ENCODE results near the gene SLC22A13.
"Not testable (repeated sequence)": the region's sequence is repeated elsewhere in the genome, so short reads cannot be mapped to it uniquely, and the experiment has no call there.

Gene SLC22A13

GRCh38 chr3:38264353-38264771 lies 1.2 kb upstream of the SLC22A13 start:
- no peak for DNase-seq (ENCODE audit: low read depth in 2 of 2)

- DNase-seq (ENCODE audit: low read depth in 2 of 2) = no peak
Measured at GRCh38 chr3:38264779-38265178, 833 bp upstream of the SLC22A13 start.

- DNase-seq (ENCODE audit: low read depth in 2 of 2) = no peak
Measured at GRCh38 chr3:38266810-38267209, 1.2 kb downstream of the SLC22A13 start.

- DNase-seq (ENCODE audit: low read depth in 2 of 2) = no peak
Measured at GRCh38 chr3:38267662-38268061, 2.0 kb downstream of the SLC22A13 start.

GRCh38 chr3:38268087-38268486 lies 2.5 kb downstream of the SLC22A13 start:
- no peak for DNase-seq (ENCODE audit: low read depth in 2 of 2)

- DNase-seq (ENCODE audit: low read depth in 2 of 2) = no peak
Measured at GRCh38 chr3:38268522-38268921, 2.9 kb downstream of the SLC22A13 start.

GRCh38 chr3:38270606-38271005 lies 5.0 kb downstream of the SLC22A13 start:
- DNase-seq (ENCODE audit: low read depth in 2 of 2) = no peak

GRCh38 chr3:38271553-38271952 lies 5.9 kb downstream of the SLC22A13 start:
- DNase-seq (ENCODE audit: low read depth in 2 of 2) = no peak

- no peak for DNase-seq (ENCODE audit: low read depth in 2 of 2)
Measured at GRCh38 chr3:38274864-38275649, 9.4 kb downstream of the SLC22A13 start.

- no peak for DNase-seq (ENCODE audit: low read depth in 2 of 2)
Measured at GRCh38 chr3:38275658-38276057, 10.0 kb downstream of the SLC22A13 start.

- DNase-seq (ENCODE audit: low read depth in 2 of 2) = no peak
Measured at GRCh38 chr3:38276081-38276916, 10.7 kb downstream of the SLC22A13 start.

GRCh38 chr3:38276917-38277630 lies 11.5 kb downstream of the SLC22A13 start:
- DNase-seq (ENCODE audit: low read depth in 2 of 2) = no peak

GRCh38 chr3:38278841-38279240 lies 13.2 kb downstream of the SLC22A13 start:
- no peak for DNase-seq (ENCODE audit: low read depth in 2 of 2)

- no peak for DNase-seq (ENCODE audit: low read depth in 2 of 2)
Measured at GRCh38 chr3:38281895-38282686, 16.5 kb downstream of the SLC22A13 start, which contains the start of gene SLC22A14. Gene SLC22A14, plus strand, starts transcription at chr3:38282294. Its CDS starts 23,733 bp downstream, at chr3:38306027.

- no peak for DNase-seq (ENCODE audit: low read depth in 2 of 2)
Measured at GRCh38 chr3:38283810-38284755, 18.5 kb downstream of the SLC22A13 start.

GRCh38 chr3:38284756-38285150 lies 19.1 kb downstream of the SLC22A13 start:
- DNase-seq (ENCODE audit: low read depth in 2 of 2) = no peak

- DNase-seq (ENCODE audit: low read depth in 2 of 2) = not testable (repeated sequence)
Measured at GRCh38 chr3:38289286-38290217, 23.9 kb downstream of the SLC22A13 start.

GRCh38 chr3:38297053-38297452 lies 31.4 kb downstream of the SLC22A13 start:
- not testable (repeated sequence) for DNase-seq (ENCODE audit: low read depth in 2 of 2)

- no peak for DNase-seq (ENCODE audit: low read depth in 2 of 2)
Measured at GRCh38 chr3:38297537-38297936, 31.9 kb downstream of the SLC22A13 start.

Data from stimulated activated CD4-positive, alpha-beta T cell treated with anti-CD3 and anti-CD28 coated beads, Interleukin-4, amount 100 ng/mL, for 48 hours (primary cell).